DMS 273 (cell line): ENCODE data around the gene IRF8.
"Not testable (repeated sequence)": the region's sequence is repeated elsewhere in the genome, so short reads cannot be mapped to it uniquely, and the experiment has no call there.

ENCODE experiments used
- DNase-seq: peaks from one replicate; lab custom pipeline; 2025; ENCODE audit not compliant: unreplicated experiment; lab: John Stamatoyannopoulos, UW

The IRF8 gene

GRCh38 chr16:85931596-85932402, 32.8 kb downstream of the IRF8 start:
- DNase-seq: no peak

GRCh38 chr16:85934210-85934609, 35.2 kb downstream of the IRF8 start:
- DNase-seq: no peak

GRCh38 chr16:85935391-85935973, 36.5 kb downstream of the IRF8 start:
- DNase-seq: no peak

GRCh38 chr16:85935974-85936760, 37.2 kb downstream of the IRF8 start:
- DNase-seq: no peak

- DNase-seq: no peak
These were observed 37.9 kb downstream of the IRF8 start for GRCh38 chr16:85936816-85937215.

- DNase-seq: no peak
These were observed 41.3 kb downstream of the IRF8 start for GRCh38 chr16:85940214-85940613.

GRCh38 chr16:85941863-85942644, 43.1 kb downstream of the IRF8 start:
- DNase-seq: no peak

GRCh38 chr16:85942659-85943058, 43.7 kb downstream of the IRF8 start:
- DNase-seq: not testable (repeated sequence)

GRCh38 chr16:85943711-85944110, 44.7 kb downstream of the IRF8 start:
- no peak for DNase-seq

- DNase-seq: no peak
These were observed 45.8 kb downstream of the IRF8 start for GRCh38 chr16:85944572-85945423.

GRCh38 chr16:85945424-85945751, 46.4 kb downstream of the IRF8 start:
- no peak for DNase-seq

GRCh38 chr16:85946541-85947124, 47.7 kb downstream of the IRF8 start:
- DNase-seq: no peak

- no peak for DNase-seq
These were observed 48.5 kb downstream of the IRF8 start for GRCh38 chr16:85947230-85948137.

- DNase-seq: no peak
These were observed 49.2 kb downstream of the IRF8 start for GRCh38 chr16:85948138-85948509.

- DNase-seq: no peak
These were observed 49.8 kb downstream of the IRF8 start for GRCh38 chr16:85948616-85949265.

GRCh38 chr16:85950136-85950918, 51.4 kb downstream of the IRF8 start:
- DNase-seq: no peak

GRCh38 chr16:85952197-85952596, 53.2 kb downstream of the IRF8 start:
- DNase-seq: peak; percentile 21

GRCh38 chr16:85952811-85953210, 53.8 kb downstream of the IRF8 start:
- no peak for DNase-seq
